IMR-90 (cell line): ENCODE measurements around the gene NCKAP5. TPM values are rescaled to one million over a fixed set of nuclear protein-coding genes. Genes with fewer than 3 reads are reported as not detected.

Source experiments
- ATAC-seq: fragments of 200-7000 bp; cut with Tn5 transposase; 2 replicates; pipeline ENCODE4 v1.9.1; 2020; ENCODE audit warnings: low read depth, mild to moderate bottlenecking, moderate library complexity
- BruUV-seq: library from RNA; stranded (reverse); fragments of 400-500 nt; replicated peaks from 2 replicates; lab custom pipeline; 2021; lab: Mats Ljungman, UMichigan
- CTCF ChIA-PET: fragments of 300-600 bp; formaldehyde crosslinking; extraction: SDS; loops from one replicate; lab custom pipeline; 2021; ENCODE audit warnings: antibody characterized with exemption; lab: Yijun Ruan, JAX
- POLR2A ChIA-PET: fragments of 300-600 bp; sonication (Branson Sonifier 250); formaldehyde crosslinking; loops from one replicate; lab custom pipeline; 2022; ENCODE audit warnings: antibody characterized with exemption; ENCODE audit not compliant: unreplicated experiment; lab: Charles Lee
- DNase-seq: peaks from one replicate; pipeline ENCODE4 v3.0.0; 2013
- H2AFZ ChIP-seq: replicated peaks from 2 replicates; pipeline ENCODE3; 2013; ENCODE audit warnings: low read length, mild to moderate bottlenecking; ENCODE audit not compliant: poor library complexity
- H2AK5ac ChIP-seq: 2 replicates; pipeline ENCODE4 v1.6.1; 2013; ENCODE audit warnings: low read depth, low read length, inconsistent platforms
- H2AK9ac ChIP-seq: replicated peaks from 2 replicates; pipeline ENCODE3; 2013; ENCODE audit warnings: mild to moderate bottlenecking, low read depth, low read length, moderate library complexity; ENCODE audit not compliant: poor library complexity
- H2BK120ac ChIP-seq: 2 replicates; pipeline ENCODE4 v1.6.1; 2013; ENCODE audit warnings: low read depth, low read length, inconsistent platforms
- H2BK15ac ChIP-seq: 3 replicates; pipeline ENCODE4 v1.6.1; 2013; ENCODE audit warnings: low read depth, low read length, inconsistent platforms
- H2BK20ac ChIP-seq: 2 replicates; pipeline ENCODE4 v1.6.1; 2013; ENCODE audit warnings: low read depth, mild to moderate bottlenecking, inconsistent platforms, low read length, moderate library complexity
- H2BK5ac ChIP-seq: 2 replicates; pipeline ENCODE4 v1.6.1; 2013; ENCODE audit warnings: mild to moderate bottlenecking, low read depth, low read length, inconsistent platforms; ENCODE audit not compliant: poor library complexity, severe bottlenecking
- H3K14ac ChIP-seq: replicated peaks from 2 replicates; pipeline ENCODE4 v1.6.1; 2013; ENCODE audit warnings: low read depth, low read length, inconsistent platforms
- H3K18ac ChIP-seq: 2 replicates; pipeline ENCODE4 v1.6.1; 2013; ENCODE audit warnings: low read depth, low read length, control low read depth
- H3K23ac ChIP-seq: 2 replicates; pipeline ENCODE4 v1.6.1; 2013; ENCODE audit warnings: low read depth, low read length, inconsistent platforms
- H3K27ac ChIP-seq: 2 replicates; pipeline ENCODE4 v1.5.1; 2013; ENCODE audit warnings: mild to moderate bottlenecking, control low read depth, low read length; ENCODE audit not compliant: insufficient read depth
- H3K27me3 ChIP-seq: 2 replicates; pipeline ENCODE4 v1.6.1; 2013; ENCODE audit warnings: low read length; ENCODE audit not compliant: control insufficient read depth, insufficient read depth
- H3K36me3 ChIP-seq: 2 replicates; pipeline ENCODE4 v1.6.1; 2013; ENCODE audit warnings: low read length, mixed read lengths; ENCODE audit not compliant: control insufficient read depth, insufficient read depth
- H3K4ac ChIP-seq: 2 replicates; pipeline ENCODE4 v1.6.1; 2013; ENCODE audit warnings: low read depth, low read length, inconsistent platforms
- H3K4me1 ChIP-seq: 2 replicates; pipeline ENCODE4 v1.6.1; 2013; ENCODE audit warnings: low read length, mixed read lengths; ENCODE audit not compliant: control insufficient read depth, insufficient read depth
- H3K4me2 ChIP-seq: 2 replicates; pipeline ENCODE4 v1.6.1; 2013; ENCODE audit warnings: low read depth, mild to moderate bottlenecking, control low read depth, low read length, moderate library complexity
- H3K4me3 ChIP-seq: 2 replicates; pipeline ENCODE4 v1.5.1; 2013; ENCODE audit warnings: low read depth, mild to moderate bottlenecking, control low read depth, low read length, moderate library complexity; ENCODE audit not compliant: insufficient read depth
- H3K56ac ChIP-seq: 2 replicates; pipeline ENCODE4 v1.6.1; 2013; ENCODE audit warnings: low read length, inconsistent platforms; ENCODE audit not compliant: insufficient read depth; ENCODE audit errors: extremely low read depth
- H3K79me1 ChIP-seq, 2 experiments: 2 replicates each; pipeline ENCODE4 v1.6.1; 2013; ENCODE audit warnings: low read length in 2 of 2, inconsistent platforms in 1 of 2, low read depth in 1 of 2
- H3K9ac ChIP-seq: 2 replicates; pipeline ENCODE4 v1.6.1; 2013; ENCODE audit warnings: low read depth, low read length, control low read depth
- H3K9me1 ChIP-seq: 2 replicates; pipeline ENCODE4 v1.6.1; 2013; ENCODE audit warnings: low read length, inconsistent platforms; ENCODE audit not compliant: insufficient read depth
- H3K9me3 ChIP-seq: 2 replicates; pipeline ENCODE4 v1.6.1; 2013; ENCODE audit warnings: low read length; ENCODE audit not compliant: control insufficient read depth, insufficient read depth
- H4K20me1 ChIP-seq: 2 replicates; pipeline ENCODE4 v1.6.1; 2013; ENCODE audit warnings: low read length, inconsistent platforms; ENCODE audit not compliant: insufficient read depth
- H4K5ac ChIP-seq: 2 replicates; pipeline ENCODE4 v1.6.1; 2013; ENCODE audit warnings: mild to moderate bottlenecking, low read depth, low read length, control low read depth
- H4K8ac ChIP-seq, 2 experiments: 2 replicates each; pipeline ENCODE4 v1.6.1; 2013; ENCODE audit warnings: low read depth in 2 of 2, low read length in 2 of 2, control low read depth in 1 of 2, inconsistent platforms in 1 of 2
- H4K91ac ChIP-seq: 2 replicates; pipeline ENCODE4 v1.6.1; 2013; ENCODE audit warnings: low read depth, low read length, inconsistent platforms; ENCODE audit not compliant: insufficient read depth
- CTCF ChIP-seq: conservative IDR thresholded peaks from 2 replicates; pipeline ENCODE4 v1.5.1; 2012; ENCODE audit warnings: mild to moderate bottlenecking, low read depth, low read length, improper control_type of control experiment
- MAFK ChIP-seq: IDR thresholded peaks from 2 replicates; pipeline ENCODE4 v1.6.1; 2012; ENCODE audit warnings: low read depth, low read length, improper control_type of control experiment
- MAZ ChIP-seq: IDR thresholded peaks from 2 replicates; pipeline ENCODE4 v1.6.1; 2012; ENCODE audit warnings: low read depth, mild to moderate bottlenecking, low read length, improper control_type of control experiment, moderate library complexity, borderline replicate concordance
- MXI1 ChIP-seq: IDR thresholded peaks from 2 replicates; pipeline ENCODE4 v1.6.1; 2012; ENCODE audit warnings: low read depth, mild to moderate bottlenecking, low read length, moderate library complexity, borderline replicate concordance
- POLR2A ChIP-seq: IDR thresholded peaks from 2 replicates; pipeline ENCODE4 v1.6.1; 2012; ENCODE audit warnings: mild to moderate bottlenecking, low read depth, low read length
- RAD21 ChIP-seq: IDR thresholded peaks from 2 replicates; pipeline ENCODE4 v1.6.1; 2012; ENCODE audit warnings: low read length, improper control_type of control experiment
- SMC3 ChIP-seq: fragments of 150-350 bp; IDR thresholded peaks from 2 replicates; pipeline ENCODE4 v1.6.1; 2016; ENCODE audit warnings: low read depth, mild to moderate bottlenecking, antibody characterized with exemption, low read length, moderate library complexity
- WGBS, 2 experiments: methylation state at CpG; one replicate each; pipeline versions ENCODE4 v1.1.5 to v1.1.7; 2013; ENCODE audit warnings: missing lambda C conversion rate in 2 of 2; ENCODE audit not compliant: insufficient read length in 1 of 2; ENCODE audit errors: extremely low coverage in 2 of 2; 5-methylcytosine and 5-hydroxymethylcytosine counted together
- dilution Hi-C: fragments of 300-500 bp; cut with HindIII; formaldehyde crosslinking; loops from one replicate; pipeline ENCODE4 v1.14.3; 2018; ENCODE audit warnings: low sequenced_read_pairs; ENCODE audit not compliant: unreplicated experiment
- in situ Hi-C: fragments of 300-500 bp; cut with MboI; formaldehyde crosslinking; loops from 3 replicates; pipeline ENCODE4 v1.14.3; 2019; ENCODE audit warnings: low sequenced_read_pairs, inconsistent platforms, mixed read lengths
- intact Hi-C: fragments of 100-400 bp; cut with micrococcal nuclease; formaldehyde crosslinking; loops from 2 replicates; pipeline ENCODE4 v1.10.0; 2022
- polyA plus RNA-seq, 3 experiments: library from polyadenylated mRNA; depleted of rRNA; stranded (reverse); fragments of >200 nt; gene quantifications; 2 replicates each; pipeline ENCODE4 v1.2.3, GENCODE V29; 2012; ENCODE audit warnings: low replicate concordance in 1 of 3
- total RNA-seq: library from RNA; depleted of rRNA; stranded (reverse); fragments of >200 nt; gene quantifications from 2 replicates; pipeline ENCODE4 v1.2.3, GENCODE V29; 2012
- TF ChIP-seq, protein P1 (sequence below): fragments of 150-350 bp; IDR thresholded peaks from 2 replicates; pipeline ENCODE4 v1.6.1; 2016; ENCODE audit warnings: low read depth, mild to moderate bottlenecking, low read length, moderate library complexity, borderline replicate concordance

NCKAP5 gene
- total and polyA plus RNA-seq, 2 of the 4 experiments (the other 2 are of a cell fraction): 2.7 to 3.9 TPM

GRCh38 chr2:133171393-133172004 lies 396.8 kb downstream of the NCKAP5 start:
- H2AK9ac ChIP-seq: no peak overlapping the region
- no peak overlapping the region for H2AFZ ChIP-seq
- H3K4me1 ChIP-seq: peaks cover 11% of the 10 kb centered on the region
- intact Hi-C loops: loop anchor here (1.0 to 10.0 kb wide), 7 partner anchors 91 to 737 kb away; no protein-coding TSS in a partner anchor
- TF ChIP-seq POLR2A (no peak), MXI1 (no peak), SMC3 (peak; percentile 88), RAD21 (peak; percentile 87), MAFK (no peak), CTCF (peak; percentile 80), MAZ (no peak)
- TF ChIP-seq, protein P1, sequence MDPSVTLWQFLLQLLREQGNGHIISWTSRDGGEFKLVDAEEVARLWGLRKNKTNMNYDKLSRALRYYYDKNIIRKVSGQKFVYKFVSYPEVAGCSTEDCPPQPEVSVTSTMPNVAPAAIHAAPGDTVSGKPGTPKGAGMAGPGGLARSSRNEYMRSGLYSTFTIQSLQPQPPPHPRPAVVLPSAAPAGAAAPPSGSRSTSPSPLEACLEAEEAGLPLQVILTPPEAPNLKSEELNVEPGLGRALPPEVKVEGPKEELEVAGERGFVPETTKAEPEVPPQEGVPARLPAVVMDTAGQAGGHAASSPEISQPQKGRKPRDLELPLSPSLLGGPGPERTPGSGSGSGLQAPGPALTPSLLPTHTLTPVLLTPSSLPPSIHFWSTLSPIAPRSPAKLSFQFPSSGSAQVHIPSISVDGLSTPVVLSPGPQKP: no peak
- no peaks in the 10 kb centered on the region for H3K27me3 ChIP-seq
- H3K4ac ChIP-seq: peak overlapping the region; percentile 70; the same call in 1 of the 2 replicates
- no peak overlapping the region for H4K5ac ChIP-seq
- no peak overlapping the region for H3K23ac ChIP-seq
- no peak overlapping the region for H3K4me2 ChIP-seq
- H3K79me1 ChIP-seq: peaks cover 32 to 74% of the 10 kb centered on the region in 2 experiments
- no peak overlapping the region for H2BK5ac ChIP-seq
- POLR2A ChIA-PET: no interaction called here
- dilution Hi-C loops: no loop called here
- H2BK120ac ChIP-seq: peak overlapping the region; percentile 82
- peaks cover 7% of the 10 kb centered on the region; the same call in 1 of the 2 replicates for H3K9me1 ChIP-seq
- in situ Hi-C loops: loop anchor here (5.0 to 10.0 kb wide), 2 partner anchors 393 to 624 kb away; partner anchors contain the start of gene NCKAP5
- 0 out of 2 replicates have a peak overlapping the region, but pooled peaks have one; percentile 86 for H2BK20ac ChIP-seq
- H3K27ac ChIP-seq: no peak overlapping the region
- ATAC-seq: peak; percentile 64
- no TSS peak for BruUV-seq
- no peak overlapping the region for H3K56ac ChIP-seq
- H3K36me3 ChIP-seq: no peaks in the 10 kb centered on the region
- no peak overlapping the region for H4K8ac ChIP-seq
- DNase-seq: peak; percentile 74
- H3K18ac ChIP-seq: no peak overlapping the region; the same call in 1 of the 2 replicates
- H2AK5ac ChIP-seq: peak overlapping the region; percentile 88; the same call in 1 of the 2 replicates
- H2BK15ac ChIP-seq: peak overlapping the region; percentile 27; the same call in 1 of the 3 replicates
- peak overlapping the region; percentile 47; the same call in 1 of the 2 replicates for H4K91ac ChIP-seq
- no peaks in the 10 kb centered on the region for H3K9me3 ChIP-seq
- H4K20me1 ChIP-seq: peaks cover 3% of the 10 kb centered on the region; the same call in 1 of the 2 replicates
- CTCF ChIA-PET: interaction anchor here (0.6 to 1.1 kb wide), 3 partner anchors 15 to 82 kb away, joined by 3 read pairs; no protein-coding TSS in a partner anchor
- H3K14ac ChIP-seq: no peak overlapping the region
- no CpG with 5 or more reads among the region's 3 CpGs for WGBS, 2 experiments
- no peak overlapping the region for H3K9ac ChIP-seq
- H3K4me3 ChIP-seq: no peak overlapping the region
